GM13977 (cell line): ENCODE data around the gene RNF157.

Experiments
- DNase-seq: peaks from one replicate; pipeline ENCODE4 v3.0.0; 2012; ENCODE audit warnings: low spot score
- in situ Hi-C: fragments of 300-500 bp; cut with MboI; formaldehyde crosslinking; loops from one replicate; pipeline ENCODE4 v1.12.0; 2022; ENCODE audit warnings: low sequenced_read_pairs, low pct_unique_long_range_greater_than_20kb, mixed read lengths, inconsistent platforms; ENCODE audit not compliant: unreplicated experiment
- TF ChIP-seq, protein P1 (sequence below): IDR thresholded peaks from 2 replicates; pipeline ENCODE4 v1.5.1; 2012; ENCODE audit warnings: mild to moderate bottlenecking, control low read depth; ENCODE audit not compliant: insufficient read depth; ENCODE audit errors: extremely low read depth, missing control alignments

RNF157 gene

DNA sequence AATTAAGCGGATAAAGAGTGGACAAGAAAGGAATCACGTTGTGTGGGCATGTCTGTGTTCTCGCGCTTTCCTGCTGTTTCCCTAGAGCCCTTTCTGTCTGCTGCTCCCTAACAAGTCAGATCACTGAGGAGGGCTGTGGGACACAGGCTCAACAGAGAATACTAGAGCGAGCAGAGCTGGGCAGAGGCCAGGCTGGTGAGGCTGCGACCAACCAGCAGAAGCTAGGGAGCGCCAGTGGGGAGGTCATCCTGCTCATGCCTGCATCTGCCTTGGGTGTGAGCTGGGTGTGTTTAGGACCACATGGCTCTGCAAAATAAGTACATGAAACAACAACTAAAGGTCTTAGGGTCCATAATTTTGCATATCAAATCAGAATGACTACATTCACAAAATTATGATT, 87.7 kb downstream of the RNF157 start:
- DNase-seq, result no peak

DNA sequence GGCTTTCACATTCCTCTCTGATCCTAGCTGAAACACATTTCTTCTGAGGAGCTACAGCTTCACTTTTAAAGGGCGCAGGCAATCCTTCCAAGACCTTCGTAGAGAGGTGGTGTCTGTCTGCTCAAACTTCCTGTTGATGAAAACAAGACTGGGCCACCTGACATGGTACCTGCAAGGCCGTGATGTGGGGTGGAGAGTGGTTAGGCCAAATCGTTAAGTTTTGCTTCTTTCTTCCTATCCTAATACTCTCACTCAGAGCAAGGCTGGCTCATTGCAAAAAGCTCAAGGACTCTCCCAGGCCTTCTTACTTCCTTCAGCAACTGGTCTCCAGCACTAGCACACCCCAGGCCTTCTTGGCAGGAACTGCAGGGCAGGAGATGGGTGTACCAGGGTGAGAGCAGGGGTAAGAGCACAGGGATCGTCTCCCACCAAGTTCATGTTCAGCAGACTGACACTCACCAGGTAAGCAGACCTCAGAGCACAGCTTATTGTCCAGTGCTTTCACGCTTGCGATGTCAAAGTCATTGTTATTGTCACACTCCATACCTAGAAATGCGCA, 88.3 kb downstream of the RNF157 start:
- TF ChIP-seq, protein P1, sequence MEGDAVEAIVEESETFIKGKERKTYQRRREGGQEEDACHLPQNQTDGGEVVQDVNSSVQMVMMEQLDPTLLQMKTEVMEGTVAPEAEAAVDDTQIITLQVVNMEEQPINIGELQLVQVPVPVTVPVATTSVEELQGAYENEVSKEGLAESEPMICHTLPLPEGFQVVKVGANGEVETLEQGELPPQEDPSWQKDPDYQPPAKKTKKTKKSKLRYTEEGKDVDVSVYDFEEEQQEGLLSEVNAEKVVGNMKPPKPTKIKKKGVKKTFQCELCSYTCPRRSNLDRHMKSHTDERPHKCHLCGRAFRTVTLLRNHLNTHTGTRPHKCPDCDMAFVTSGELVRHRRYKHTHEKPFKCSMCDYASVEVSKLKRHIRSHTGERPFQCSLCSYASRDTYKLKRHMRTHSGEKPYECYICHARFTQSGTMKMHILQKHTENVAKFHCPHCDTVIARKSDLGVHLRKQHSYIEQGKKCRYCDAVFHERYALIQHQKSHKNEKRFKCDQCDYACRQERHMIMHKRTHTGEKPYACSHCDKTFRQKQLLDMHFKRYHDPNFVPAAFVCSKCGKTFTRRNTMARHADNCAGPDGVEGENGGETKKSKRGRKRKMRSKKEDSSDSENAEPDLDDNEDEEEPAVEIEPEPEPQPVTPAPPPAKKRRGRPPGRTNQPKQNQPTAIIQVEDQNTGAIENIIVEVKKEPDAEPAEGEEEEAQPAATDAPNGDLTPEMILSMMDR, result no peak
- DNase-seq, result no peak
- in situ Hi-C loops, result no loop called here

More for the DNA sequence above, 87.7 kb downstream of the RNF157 start:
- in situ Hi-C loops, result no loop called here
- TF ChIP-seq, protein P1, result no peak

DNA sequence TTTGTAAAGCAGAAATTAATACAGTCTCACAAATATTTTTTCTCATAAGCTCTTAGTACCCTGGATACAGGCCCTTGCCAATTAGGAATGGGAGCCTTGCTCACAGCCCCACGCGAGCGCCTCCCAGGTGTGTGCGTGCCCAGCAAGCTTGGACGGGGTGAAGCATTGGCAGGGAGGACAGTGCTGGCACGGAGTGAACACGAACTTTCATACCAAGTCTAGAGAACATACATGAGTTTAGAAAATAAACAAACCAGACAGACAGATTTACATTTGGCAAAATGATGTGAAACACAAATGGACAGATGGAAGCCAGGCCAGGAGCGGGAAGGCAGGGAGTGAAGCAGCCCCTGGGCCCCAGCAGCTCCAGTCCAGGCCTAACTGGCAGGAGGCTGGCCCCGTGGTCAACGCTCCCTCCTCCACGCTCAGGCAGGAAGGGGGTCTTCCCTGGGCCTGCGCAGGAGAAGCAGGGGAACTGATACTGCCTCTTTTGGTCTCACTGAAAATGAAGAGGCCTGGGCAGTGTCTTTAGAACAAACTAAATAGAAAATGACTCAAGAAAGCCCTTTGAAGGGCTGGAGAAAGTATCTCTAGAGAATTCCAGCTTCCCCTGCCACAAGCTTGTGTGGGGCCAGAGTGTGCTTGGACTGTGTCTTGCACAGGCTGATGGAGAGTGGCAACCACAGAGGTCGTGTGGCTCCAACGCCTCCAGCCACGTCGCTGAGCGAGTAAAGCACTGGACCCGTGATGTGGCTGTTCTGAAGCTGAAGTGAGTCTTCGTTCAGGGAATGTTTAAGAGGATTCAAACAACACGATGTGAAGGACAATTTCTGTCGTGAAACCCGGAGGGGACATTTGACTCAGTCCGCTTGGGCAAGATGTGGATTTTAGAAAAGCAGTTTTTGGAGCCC, 89.3 kb downstream of the RNF157 start:
- TF ChIP-seq, protein P1, result no peak
- in situ Hi-C loops, result no loop called here
- no peak for DNase-seq

DNA sequence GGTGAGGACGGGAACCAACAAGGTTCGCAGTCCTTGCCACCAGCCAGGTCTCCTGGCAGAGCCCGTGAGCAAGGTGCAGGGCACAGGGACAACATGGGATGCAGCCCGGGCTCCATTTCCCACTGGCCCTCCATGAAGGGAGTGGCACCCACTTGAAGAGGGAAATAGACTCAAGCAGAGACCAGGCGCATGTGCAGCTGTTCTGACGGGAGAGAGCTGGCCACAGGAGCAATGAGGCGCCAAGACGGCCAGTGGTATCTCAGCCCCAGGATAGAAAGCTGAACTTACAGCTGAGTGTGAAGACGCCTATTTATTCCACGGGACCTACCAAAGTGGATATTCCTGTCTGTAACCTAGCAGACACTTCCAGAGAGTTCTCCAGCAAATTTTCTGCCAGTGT, 91.1 kb downstream of the RNF157 start:
- TF ChIP-seq, protein P1, result no peak
- in situ Hi-C loops, result no loop called here
- no peak for DNase-seq

DNA sequence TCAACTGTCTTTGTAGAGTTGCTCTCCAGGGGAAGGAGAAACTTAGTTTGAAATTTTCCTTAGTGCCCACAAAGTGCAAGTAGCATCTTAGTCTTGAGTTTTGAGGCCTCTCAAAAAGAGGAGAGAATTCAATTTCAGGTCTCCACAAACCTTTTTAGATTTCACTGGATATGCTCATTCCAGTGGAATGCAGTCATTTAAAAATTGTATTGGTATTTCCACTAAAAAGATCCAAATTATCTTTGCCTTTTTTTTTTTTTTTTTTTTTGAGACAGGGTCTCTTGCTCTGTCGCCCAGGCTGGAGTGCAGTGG, 92.3 kb downstream of the RNF157 start:
- TF ChIP-seq, protein P1, result no peak
- in situ Hi-C loops, result no loop called here
- DNase-seq, result no peak

DNA sequence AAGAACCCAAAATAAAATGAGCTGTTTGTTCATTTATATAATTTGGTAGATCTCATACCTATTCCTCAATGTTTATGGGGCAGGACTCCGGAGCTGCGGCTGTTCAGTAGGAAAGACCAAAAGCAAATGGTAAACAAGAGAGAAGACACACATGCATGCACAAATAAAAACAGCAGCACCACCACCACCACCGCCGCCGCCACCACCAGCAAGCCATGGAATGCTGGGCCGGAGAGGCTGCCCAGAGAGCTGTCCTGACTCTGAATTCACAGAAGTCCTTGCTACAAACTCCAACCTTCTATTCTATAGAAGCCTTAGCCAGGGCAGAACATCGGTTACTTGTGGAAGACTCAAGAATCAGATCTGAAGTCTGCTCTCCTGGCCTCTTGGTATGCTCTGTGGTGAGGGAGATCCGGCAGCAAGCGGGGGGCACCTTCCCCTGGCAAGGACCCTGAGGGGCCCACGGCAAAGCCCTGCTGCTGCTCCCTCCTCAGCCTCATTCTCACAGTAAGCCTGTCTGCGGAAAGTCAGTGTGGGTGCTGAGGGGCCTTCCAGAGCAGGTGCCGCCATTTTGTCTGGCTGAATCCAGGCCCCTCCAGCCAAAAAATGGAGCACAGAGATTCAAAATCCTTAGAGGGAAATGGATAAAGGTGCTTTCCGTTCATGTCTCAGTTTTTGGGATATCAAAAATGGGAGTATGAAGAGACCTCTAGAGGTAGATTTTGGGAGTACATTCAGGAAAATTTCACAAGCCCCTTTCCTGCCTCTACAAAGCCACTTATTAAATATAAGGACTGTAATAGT, 92.9 kb downstream of the RNF157 start:
- no peak for DNase-seq
- TF ChIP-seq, protein P1, result no peak
- in situ Hi-C loops, result no loop called here
